ENCODE results near the gene DMRT1. TPM values are rescaled to one million over a fixed set of nuclear protein-coding genes. Genes with fewer than 3 reads are reported as not detected.

DMRT1 gene
- total and polyA plus RNA-seq, 7 donors = not detected

DNA sequence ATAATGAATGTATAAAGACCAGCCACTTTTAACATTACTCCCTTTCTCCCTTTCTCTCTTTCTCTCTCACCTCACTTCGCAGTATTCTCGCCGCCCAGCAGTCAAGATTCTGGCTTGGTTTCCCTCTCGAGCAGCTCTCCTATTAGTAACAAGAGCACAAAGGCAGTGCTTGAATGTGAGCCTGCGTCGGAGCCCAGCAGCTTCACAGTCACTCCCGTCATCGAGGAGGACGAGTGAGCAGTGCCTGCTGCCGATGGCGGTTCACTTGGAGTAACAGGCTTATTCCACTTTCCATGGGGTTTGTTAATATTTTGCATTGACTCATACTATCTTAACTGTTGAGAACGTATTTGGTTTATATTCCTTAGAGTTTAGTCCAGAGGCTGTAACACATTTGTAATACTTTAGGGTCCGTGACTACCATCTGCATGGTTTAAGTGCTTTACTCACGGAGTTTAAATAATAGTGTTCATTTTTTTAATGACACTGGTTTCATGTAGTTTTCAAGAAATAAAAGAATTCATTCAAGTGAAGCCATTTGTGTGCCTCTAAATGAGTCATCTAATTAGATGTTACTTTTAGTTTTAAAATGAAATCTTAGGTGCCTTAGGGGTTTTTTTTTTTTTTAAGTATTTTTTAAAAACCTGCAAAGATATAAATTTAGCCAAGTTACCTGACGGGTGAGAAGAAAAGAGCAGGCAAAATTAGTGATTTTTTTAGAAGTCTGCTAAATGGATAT lies 126.6 kb downstream of the DMRT1 start:
- Histone ChIP-seq H3K36me3 (ENCODE audit: insufficient read depth in 1 of 2, low read depth in 1 of 2) (no peaks in the 10 kb centered on the region), H3K4me1 (peaks cover 4% of the 10 kb centered on the region), H3K4me3 (no peak overlapping the region), H3K9me3 (no peaks in the 10 kb centered on the region), H3K27ac (no peak overlapping the region), H3K27me3 (ENCODE audit: insufficient read depth in 3 of 3, low read length in 2 of 3) (peaks cover 3 to 85% (median 41%) of the 10 kb centered on the region in 3 donors)
- intact Hi-C loops (cut with DNase I) = no loop called here
- TF ChIP-seq, protein P1, sequence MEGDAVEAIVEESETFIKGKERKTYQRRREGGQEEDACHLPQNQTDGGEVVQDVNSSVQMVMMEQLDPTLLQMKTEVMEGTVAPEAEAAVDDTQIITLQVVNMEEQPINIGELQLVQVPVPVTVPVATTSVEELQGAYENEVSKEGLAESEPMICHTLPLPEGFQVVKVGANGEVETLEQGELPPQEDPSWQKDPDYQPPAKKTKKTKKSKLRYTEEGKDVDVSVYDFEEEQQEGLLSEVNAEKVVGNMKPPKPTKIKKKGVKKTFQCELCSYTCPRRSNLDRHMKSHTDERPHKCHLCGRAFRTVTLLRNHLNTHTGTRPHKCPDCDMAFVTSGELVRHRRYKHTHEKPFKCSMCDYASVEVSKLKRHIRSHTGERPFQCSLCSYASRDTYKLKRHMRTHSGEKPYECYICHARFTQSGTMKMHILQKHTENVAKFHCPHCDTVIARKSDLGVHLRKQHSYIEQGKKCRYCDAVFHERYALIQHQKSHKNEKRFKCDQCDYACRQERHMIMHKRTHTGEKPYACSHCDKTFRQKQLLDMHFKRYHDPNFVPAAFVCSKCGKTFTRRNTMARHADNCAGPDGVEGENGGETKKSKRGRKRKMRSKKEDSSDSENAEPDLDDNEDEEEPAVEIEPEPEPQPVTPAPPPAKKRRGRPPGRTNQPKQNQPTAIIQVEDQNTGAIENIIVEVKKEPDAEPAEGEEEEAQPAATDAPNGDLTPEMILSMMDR (IDR thresholded peaks at IDR 0.05) = no peak
- no peak for ATAC-seq
- WGBS, 3 donors = 16 to 18% (median 17%) methylated on average over 14 to 15 of the region's 15 CpGs
- no peak for DNase-seq

- Histone ChIP-seq H3K27me3 (ENCODE audit: insufficient read depth in 3 of 3, low read length in 2 of 3) (peaks cover 0 to 94% (median 50%) of the 10 kb centered on the region in 3 donors), H3K27ac (no peak overlapping the region), H3K36me3 (ENCODE audit: insufficient read depth in 1 of 2, low read depth in 1 of 2) (no peaks in the 10 kb centered on the region), H3K9me3 (no peaks in the 10 kb centered on the region), H3K4me3 (no peak overlapping the region), H3K4me1 (peaks cover 4% of the 10 kb centered on the region)
- ATAC-seq = no peak
- WGBS, 3 donors = 17 to 35% (median 25%) methylated on average over 49 of the region's 49 CpGs
- no peak for DNase-seq
- TF ChIP-seq, protein P1 (IDR thresholded peaks at IDR 0.05) = no peak
- intact Hi-C loops (cut with DNase I) = no loop called here
Observed at GRCh38 chr9:969310-970150, 128.0 kb downstream of the DMRT1 start.

GRCh38 chr9:970151-970996 lies 128.9 kb downstream of the DMRT1 start:
- TF ChIP-seq, protein P1 (IDR thresholded peaks at IDR 0.05) = no peak
- intact Hi-C loops (cut with DNase I) = no loop called here
- H3K36me3 ChIP-seq (ENCODE audit: insufficient read depth in 1 of 2, low read depth in 1 of 2) = no peaks in the 10 kb centered on the region
- no peak for ATAC-seq
- WGBS, 3 donors = 33 to 50% (median 35%) methylated on average over 52 to 57 of the region's 57 CpGs
- H3K4me3 ChIP-seq = no peak overlapping the region
- H3K27ac ChIP-seq = no peak overlapping the region
- peaks cover 4% of the 10 kb centered on the region for H3K4me1 ChIP-seq
- no peak for DNase-seq
- peaks cover 0 to 95% (median 57%) of the 10 kb centered on the region in 3 donors for H3K27me3 ChIP-seq (ENCODE audit: insufficient read depth in 3 of 3, low read length in 2 of 3)
- H3K9me3 ChIP-seq = no peaks in the 10 kb centered on the region

DNA sequence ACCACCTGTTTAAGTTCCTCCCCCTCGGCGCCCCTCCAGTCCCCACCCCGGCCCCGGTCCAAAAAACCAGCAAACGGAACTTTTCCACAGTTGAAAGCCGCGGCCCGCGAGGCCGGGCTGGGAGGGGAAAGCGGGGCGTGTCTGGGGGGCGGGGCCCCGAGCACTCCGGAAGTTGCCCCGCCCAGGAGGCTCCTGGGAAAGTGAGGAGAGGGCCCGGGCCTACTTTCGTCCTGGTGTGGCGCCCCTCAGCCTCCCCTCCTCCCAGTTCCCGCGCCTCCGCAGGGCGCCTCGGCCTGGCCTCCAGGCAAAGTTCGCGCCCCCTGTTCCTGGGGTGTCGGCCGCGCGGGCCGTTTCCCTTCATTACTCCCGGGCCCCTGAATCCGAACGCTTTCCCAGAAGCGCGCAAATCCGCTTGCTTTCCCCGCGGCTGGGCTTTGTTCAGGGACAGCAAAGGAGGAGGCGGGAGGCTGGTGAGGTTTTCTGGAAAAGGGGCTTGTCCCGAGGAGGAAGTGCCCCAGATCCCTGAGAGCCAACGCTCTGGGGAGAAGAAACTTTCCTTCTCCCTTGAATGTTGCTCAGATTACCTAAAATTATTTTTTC lies 130.5 kb downstream of the DMRT1 start:
- Histone ChIP-seq H3K27ac (no peak overlapping the region), H3K9me3 (no peaks in the 10 kb centered on the region), H3K4me3 (peak overlapping the region; percentile 66), H3K27me3 (ENCODE audit: insufficient read depth in 3 of 3, low read length in 2 of 3) (peaks cover 0 to 100% (median 65%) of the 10 kb centered on the region in 3 donors), H3K36me3 (ENCODE audit: insufficient read depth in 1 of 2, low read depth in 1 of 2) (no peaks in the 10 kb centered on the region), H3K4me1 (peaks cover 12% of the 10 kb centered on the region)
- TF ChIP-seq, protein P1 (IDR thresholded peaks at IDR 0.05) = no peak
- ATAC-seq (peak; percentile 40 to 75 (median 56)), DNase-seq (peak; percentile 23 to 67)
- 9 to 10% (median 9%) methylated on average over 25 to 42 of the region's 42 CpGs for WGBS, 3 donors
- intact Hi-C loops (cut with DNase I) = no loop called here

All from psoas muscle (tissue), 8 donors.